Common myeloid progenitor, CD34-positive (primary cell): Measurements from ENCODE around the gene SPATA16.
"Not testable (repeated sequence)": the region's sequence is repeated elsewhere in the genome, so short reads cannot be mapped to it uniquely, and the experiment has no call there.

Experiments used
- CTCF ChIA-PET: fragments of 350-600 bp; sonication (Branson Sonifier 250); formaldehyde crosslinking; loops from one replicate; lab custom pipeline; 2021; ENCODE audit warnings: antibody characterized with exemption; lab: Charles Lee
- POLR2A ChIA-PET: fragments of 350-600 bp; sonication (Branson Sonifier 250); formaldehyde crosslinking; loops from one replicate; lab custom pipeline; 2021; ENCODE audit warnings: antibody characterized with exemption; lab: Charles Lee
- DNase-seq, 3 donors: peaks; one replicate each; pipeline versions ENCODE4 v3.0.0 to v3.0.0-alpha.2; 2013
- H3K27ac ChIP-seq, 2 experiments: 1 replicate in 1 of 2; 2 replicates in 1 of 2; pipeline ENCODE4 v1.7.0; 2013; ENCODE audit warnings: inconsistent platforms in 2 of 2, low read length in 2 of 2, mild to moderate bottlenecking in 2 of 2, low read depth in 1 of 2, moderate library complexity in 1 of 2; ENCODE audit not compliant: severe bottlenecking in 2 of 2, insufficient read depth in 1 of 2, poor library complexity in 1 of 2
- H3K27me3 ChIP-seq, 5 experiments: replicated peaks in 2 of 5; 1 replicate in 3 of 5; 2 replicates in 2 of 5; pipeline versions ENCODE4 v1.6.1 to v1.7.0; 2013; ENCODE audit warnings: low read length in 4 of 5, mild to moderate bottlenecking in 2 of 5, moderate library complexity in 2 of 5, inconsistent platforms in 1 of 5; ENCODE audit not compliant: insufficient read depth in 5 of 5, control insufficient read depth in 4 of 5
- H3K36me3 ChIP-seq, 4 experiments: 1 replicate in 2 of 4; 2 replicates in 2 of 4; pipeline versions ENCODE4 v1.6.1 to v1.7.0; 2013; ENCODE audit warnings: low read length in 3 of 4, control low read depth in 1 of 4, mild to moderate bottlenecking in 1 of 4; ENCODE audit not compliant: control insufficient read depth in 4 of 4, insufficient read depth in 4 of 4
- H3K4me1 ChIP-seq, 4 experiments: 1 replicate in 3 of 4; 2 replicates in 1 of 4; pipeline versions ENCODE4 v1.6.1 to v1.7.1; 2013; ENCODE audit warnings: low read length in 3 of 4, mild to moderate bottlenecking in 3 of 4, control low read depth in 1 of 4, inconsistent platforms in 1 of 4, moderate library complexity in 1 of 4; ENCODE audit not compliant: control insufficient read depth in 4 of 4, insufficient read depth in 4 of 4; ENCODE audit errors: control extremely low read depth in 1 of 4
- H3K4me3 ChIP-seq, 7 experiments: 1 replicate in 4 of 7; 2 replicates in 3 of 7; pipeline versions ENCODE4 v1.5.1 to v1.7.0; 2013; ENCODE audit warnings: mild to moderate bottlenecking in 7 of 7, low read length in 6 of 7, moderate library complexity in 6 of 7, inconsistent platforms in 2 of 7, low read depth in 2 of 7, control low read depth in 1 of 7; ENCODE audit not compliant: insufficient read depth in 4 of 7, control insufficient read depth in 1 of 7; ENCODE audit errors: extremely low read depth in 1 of 7
- H3K9me3 ChIP-seq, 5 experiments: 1 replicate in 4 of 5; 2 replicates in 1 of 5; pipeline versions ENCODE4 v1.6.1 to v1.7.1; 2013; ENCODE audit warnings: low read length in 4 of 5, mild to moderate bottlenecking in 2 of 5, inconsistent platforms in 1 of 5, low read depth in 1 of 5, moderate library complexity in 1 of 5; ENCODE audit not compliant: control insufficient read depth in 4 of 5, insufficient read depth in 2 of 5; ENCODE audit errors: control extremely low read depth in 1 of 5
- WGBS: methylation state at CpG from one replicate; pipeline ENCODE4 v1.1.5; 2013; ENCODE audit not compliant: insufficient coverage; 5-methylcytosine and 5-hydroxymethylcytosine counted together

SPATA16 gene

DNA sequence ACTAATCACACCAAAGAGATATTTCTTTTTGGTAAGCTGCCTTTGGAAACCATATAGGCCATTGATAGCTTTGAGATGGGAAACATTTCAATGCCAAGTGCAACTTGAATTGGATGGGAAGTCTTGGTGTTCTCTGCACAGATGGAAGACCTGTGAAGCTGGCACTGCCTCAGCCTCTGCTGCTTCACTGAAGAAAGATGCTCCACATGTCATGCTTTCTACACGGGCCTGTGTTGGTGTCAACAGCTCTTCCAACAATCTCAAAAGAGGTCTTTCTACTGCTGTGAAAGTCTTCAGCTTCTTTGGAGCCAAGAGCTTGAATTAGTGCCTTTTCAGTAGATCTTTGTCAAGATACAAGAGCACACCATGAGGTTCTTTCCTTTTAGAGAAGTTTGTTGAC, 169.0 kb downstream of the SPATA16 start:
- no peak for DNase-seq
- Histone ChIP-seq H3K9me3 (no peaks in the 10 kb centered on the region), H3K27me3 (no peaks in the 10 kb centered on the region), H3K36me3 (no peaks in the 10 kb centered on the region), H3K4me1 (no peaks in the 10 kb centered on the region), H3K27ac (no peak overlapping the region), H3K4me3 (no peak overlapping the region)
- 80% methylated on average over 1 of the region's 1 CpG for WGBS
- CTCF ChIA-PET, result interaction anchor here (1.2 kb wide), 1 partner anchor 9 kb away, joined by 3 read pairs; no protein-coding TSS in a partner anchor
- POLR2A ChIA-PET, result no interaction called here

DNA sequence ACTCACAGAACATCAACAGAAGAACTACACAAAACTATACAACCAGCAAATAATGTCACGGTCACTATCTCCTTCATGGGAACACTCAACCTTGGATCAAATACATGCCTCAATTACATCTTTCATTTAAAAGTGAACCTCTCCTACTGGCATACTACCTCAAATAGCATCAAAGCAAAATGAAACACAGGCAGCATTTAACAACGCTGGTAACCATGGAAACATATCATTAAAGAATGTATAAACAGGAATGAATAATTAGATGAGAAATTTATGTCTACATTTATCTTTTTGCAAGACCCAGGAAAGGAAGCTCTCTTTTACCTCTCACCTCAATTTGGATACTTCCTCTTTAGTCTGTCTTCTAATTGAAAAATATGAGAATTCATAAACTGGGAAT, 172.4 kb downstream of the SPATA16 start:
- ChIA-PET POLR2A (no interaction called here), CTCF (no interaction called here)
- no peak for DNase-seq
- Histone ChIP-seq H3K4me1 (no peaks in the 10 kb centered on the region), H3K4me3 (no peak overlapping the region), H3K27ac (no peak overlapping the region), H3K36me3 (no peaks in the 10 kb centered on the region), H3K9me3 (peaks cover 0 to 1% (median 0%) of the 10 kb centered on the region in 5 experiments), H3K27me3 (no peaks in the 10 kb centered on the region)
- 100% methylated on average over 1 of the region's 2 CpGs for WGBS

DNA sequence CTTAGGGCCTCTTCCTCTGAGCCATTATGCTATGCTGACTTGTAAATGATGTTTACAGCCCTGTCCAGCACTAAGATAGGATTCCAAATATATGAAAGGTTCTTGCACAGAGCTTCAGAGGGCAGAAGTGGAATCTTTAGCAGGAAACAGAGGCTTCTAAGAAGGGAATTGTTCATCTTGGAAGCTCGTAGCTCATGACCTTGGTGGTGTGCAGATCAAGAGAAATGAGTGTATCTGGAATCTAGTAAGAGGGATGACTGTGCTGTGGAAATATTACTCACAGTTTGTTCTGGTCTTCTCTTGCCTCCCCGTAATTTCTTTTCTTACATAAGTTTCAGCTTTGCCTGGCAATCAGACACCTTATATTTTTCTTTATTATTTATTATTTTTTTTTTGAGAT, 175.8 kb downstream of the SPATA16 start:
- Histone ChIP-seq H3K27me3 (no peaks in the 10 kb centered on the region), H3K36me3 (no peaks in the 10 kb centered on the region), H3K4me3 (no peak overlapping the region), H3K4me1 (no peaks in the 10 kb centered on the region), H3K9me3 (peaks cover 0 to 1% (median 0%) of the 10 kb centered on the region in 5 experiments), H3K27ac (no peak overlapping the region)
- POLR2A ChIA-PET, result no interaction called here
- DNase-seq, result no peak
- WGBS, result no CpG with 5 or more reads among the region's 2 CpGs
- CTCF ChIA-PET, result no interaction called here

DNA sequence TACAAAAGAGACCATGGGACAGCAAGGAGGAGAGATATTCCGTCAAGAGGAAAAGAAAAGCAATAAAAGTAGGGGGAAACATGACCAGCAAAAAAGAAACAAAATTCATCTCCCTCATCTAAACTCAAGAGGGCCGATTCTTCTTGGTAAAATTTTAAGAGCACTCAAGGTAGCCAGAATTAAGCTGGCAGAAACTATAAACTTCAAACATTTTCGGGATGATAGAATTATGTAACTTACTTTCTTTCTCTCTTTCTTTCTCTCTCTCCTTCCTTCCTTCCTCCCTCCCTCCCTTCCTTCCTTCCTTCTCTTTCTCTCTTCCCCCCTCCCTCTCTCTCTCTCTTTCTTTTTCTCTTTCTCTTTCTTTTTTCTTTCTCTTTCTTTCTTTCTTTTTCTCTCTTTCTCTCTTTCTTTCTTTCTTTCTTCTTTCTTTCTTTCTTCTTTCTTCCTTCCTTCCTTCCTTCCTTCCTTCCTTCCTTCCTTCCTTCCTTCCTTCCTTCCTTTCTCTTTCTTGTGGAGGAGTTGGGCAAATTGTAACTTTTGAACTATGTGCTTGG, 180.3 kb downstream of the SPATA16 start:
- H3K4me3 ChIP-seq, CTCF ChIA-PET, H3K27me3 ChIP-seq, H3K4me1 ChIP-seq, H3K36me3 ChIP-seq, DNase-seq, H3K9me3 ChIP-seq, POLR2A ChIA-PET, H3K27ac ChIP-seq: not testable (repeated sequence)
- WGBS, result 94% methylated on average over 2 of the region's 3 CpGs

DNA sequence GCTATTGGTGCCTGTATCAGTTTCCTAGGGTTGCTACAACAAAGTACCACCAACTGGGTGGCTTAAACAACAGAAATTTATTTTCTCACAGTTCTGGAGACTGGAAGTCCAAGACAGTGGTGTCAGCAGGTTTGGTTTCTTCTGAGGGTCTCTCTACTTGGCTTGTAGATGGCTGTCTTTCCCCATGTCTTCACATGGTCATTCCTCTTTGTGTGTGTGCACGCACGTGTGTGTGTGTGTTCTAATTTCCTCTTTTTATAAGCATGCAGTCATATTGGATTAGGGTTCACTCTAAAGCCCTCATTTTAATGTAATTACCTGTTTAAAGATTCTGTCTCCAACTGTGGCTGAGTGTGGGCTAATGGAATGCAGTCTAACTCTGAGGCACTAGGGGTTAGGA, 182.5 kb downstream of the SPATA16 start:
- H3K9me3 ChIP-seq, result no peaks in the 10 kb centered on the region
- no CpG with 5 or more reads among the region's 2 CpGs for WGBS
- ChIA-PET POLR2A (no interaction called here), CTCF (no interaction called here)
- no peak overlapping the region for H3K27ac ChIP-seq
- peaks cover 0 to 12% (median 10%) of the 10 kb centered on the region in 4 experiments for H3K4me1 ChIP-seq
- H3K4me3 ChIP-seq, result no peak overlapping the region
- no peak for DNase-seq
- H3K36me3 ChIP-seq, result no peaks in the 10 kb centered on the region
- no peaks in the 10 kb centered on the region for H3K27me3 ChIP-seq

DNA sequence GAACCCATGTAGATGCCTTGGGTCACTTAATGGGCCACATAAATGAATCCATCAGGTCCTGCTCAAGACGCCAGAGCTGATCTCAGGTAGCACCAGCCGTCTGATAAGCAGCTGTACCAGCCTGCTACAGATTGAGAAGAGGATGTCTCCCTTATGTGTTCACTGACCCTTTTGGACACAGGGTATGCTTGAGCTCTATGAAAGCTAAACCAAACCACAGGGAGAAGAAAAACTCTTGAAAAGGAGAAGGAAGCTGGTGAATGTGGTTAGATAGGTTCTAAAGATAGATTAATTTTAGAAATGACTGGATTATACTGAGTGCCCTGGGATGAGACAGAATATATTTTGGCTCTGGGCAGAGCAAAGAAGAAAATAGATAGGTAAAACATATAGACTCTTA, 187.5 kb downstream of the SPATA16 start:
- Histone ChIP-seq H3K9me3 (no peaks in the 10 kb centered on the region), H3K36me3 (no peaks in the 10 kb centered on the region), H3K4me1 (peaks cover 0 to 24% (median 16%) of the 10 kb centered on the region in 4 experiments), H3K27ac (no peak overlapping the region), H3K4me3 (peak overlapping the region in 2 of 7 experiments; percentile 1 to 63), H3K27me3 (no peaks in the 10 kb centered on the region)
- ChIA-PET CTCF (interaction anchor here (0.7 to 1.2 kb wide), 4 partner anchors 8 to 33 kb away, joined by 3 read pairs; no protein-coding TSS in a partner anchor), POLR2A (no interaction called here)
- DNase-seq, result peak; percentile 26 to 90 (median 84)
- 5% methylated on average over 2 of the region's 2 CpGs for WGBS

DNA sequence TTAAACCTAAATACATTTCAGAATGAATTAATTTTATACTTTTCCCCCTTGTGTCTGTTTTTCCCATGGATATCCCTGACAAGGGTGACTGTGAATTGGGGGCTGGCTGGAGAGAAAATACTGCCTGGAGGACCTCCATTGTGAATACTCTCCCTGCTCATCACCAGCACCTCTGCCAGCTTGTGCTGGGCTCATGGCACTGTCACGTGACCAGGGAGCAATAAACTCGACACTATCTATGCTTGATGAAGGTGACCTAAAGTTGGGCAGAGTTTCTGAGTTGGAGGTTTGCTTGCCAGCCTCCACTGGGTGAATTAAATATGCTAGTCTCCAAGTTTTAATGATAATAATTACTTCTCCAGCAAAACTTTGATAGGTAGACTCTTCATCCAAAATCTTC, 189.5 kb downstream of the SPATA16 start:
- CTCF ChIA-PET, result interaction anchor here (0.7 kb wide), 1 partner anchor 12 kb away, joined by 3 read pairs; no protein-coding TSS in a partner anchor
- 20% methylated on average over 1 of the region's 2 CpGs for WGBS

More for the DNA sequence above, 189.5 kb downstream of the SPATA16 start:
- Histone ChIP-seq H3K4me1 (peaks cover 0 to 24% (median 16%) of the 10 kb centered on the region in 4 experiments), H3K4me3 (no peak overlapping the region), H3K9me3 (no peaks in the 10 kb centered on the region), H3K36me3 (no peaks in the 10 kb centered on the region), H3K27me3 (no peaks in the 10 kb centered on the region), H3K27ac (no peak overlapping the region)
- POLR2A ChIA-PET, result no interaction called here
- no peak for DNase-seq
